ENCODE results near the gene EIF3A.

EIF3A gene

GRCh38 chr10:118985576-118985975, 95.0 kb downstream of the EIF3A start:
- Mint-ChIP-seq H3K4me3 (no peak overlapping the region), H3K4me1 (peaks cover 29% of the 10 kb centered on the region), H3K27ac (no peak overlapping the region), H3K27me3 (ENCODE audit: low read depth, poor library complexity) (peaks cover 14% of the 10 kb centered on the region), H3K36me3 (ENCODE audit: low read depth) (peaks cover 9% of the 10 kb centered on the region), H3K9me3 (peaks cover 37% of the 10 kb centered on the region)
- DNase-seq: no peak
- TF ChIP-seq CTCF (IDR thresholded peaks at IDR 0.05): no peak
